Activated CD8-positive, alpha-beta T cell treated with anti-CD3 and anti-CD28 coated beads, Interleukin-2, amount 10 ng/mL, durations not matched to agents 7 days and 5 days (primary cell): ENCODE data around the gene CDKAL1. TPM values are rescaled to one million over a fixed set of nuclear protein-coding genes. Genes with fewer than 3 reads are reported as not detected.

Experiments
- ATAC-seq: fragments of 150-1000 bp; cut with Tn5 transposase; one replicate; pipeline ENCODE4 v1.10.0; 2021; ENCODE audit warnings: moderate library complexity
- CTCF ChIA-PET: fragments of 350-600 bp; sonication (Branson Sonifier 250); formaldehyde crosslinking; loops from one replicate; lab custom pipeline; 2021; ENCODE audit warnings: antibody characterized with exemption; lab: Charles Lee
- POLR2A ChIA-PET: fragments of 350-600 bp; sonication (Branson Sonifier 250); formaldehyde crosslinking; loops from one replicate; lab custom pipeline; 2021; ENCODE audit warnings: antibody characterized with exemption; lab: Charles Lee
- DNase-seq: peaks from one replicate; pipeline ENCODE4 v3.0.0-alpha.2; 2020
- H3K27ac Mint-ChIP-seq: one replicate; pipeline ENCODE4 v1.8.0; 2021; ENCODE audit warnings: mild to moderate bottlenecking, mixed read lengths
- H3K27me3 Mint-ChIP-seq: one replicate; pipeline ENCODE4 v1.8.0; 2021; ENCODE audit warnings: low read depth, mixed read lengths
- H3K36me3 Mint-ChIP-seq: one replicate; pipeline ENCODE4 v1.8.0; 2021; ENCODE audit warnings: low read depth, mixed read lengths
- H3K4me1 Mint-ChIP-seq: one replicate; pipeline ENCODE4 v1.8.0; 2021; ENCODE audit warnings: low read depth, mixed read lengths
- H3K4me3 Mint-ChIP-seq: one replicate; pipeline ENCODE4 v1.8.0; 2021; ENCODE audit warnings: mild to moderate bottlenecking, mixed read lengths
- H3K9me3 Mint-ChIP-seq: one replicate; pipeline ENCODE4 v1.8.0; 2022; ENCODE audit warnings: mixed read lengths; ENCODE audit not compliant: insufficient read depth
- total RNA-seq, 2 experiments: library from RNA; stranded (reverse); gene quantifications; one replicate each; pipeline ENCODE4 v1.2.3, GENCODE V29; 2021

CDKAL1 gene
- total RNA-seq, 2 experiments from 2014 or later = 24.3 to 25.2 TPM

DNA sequence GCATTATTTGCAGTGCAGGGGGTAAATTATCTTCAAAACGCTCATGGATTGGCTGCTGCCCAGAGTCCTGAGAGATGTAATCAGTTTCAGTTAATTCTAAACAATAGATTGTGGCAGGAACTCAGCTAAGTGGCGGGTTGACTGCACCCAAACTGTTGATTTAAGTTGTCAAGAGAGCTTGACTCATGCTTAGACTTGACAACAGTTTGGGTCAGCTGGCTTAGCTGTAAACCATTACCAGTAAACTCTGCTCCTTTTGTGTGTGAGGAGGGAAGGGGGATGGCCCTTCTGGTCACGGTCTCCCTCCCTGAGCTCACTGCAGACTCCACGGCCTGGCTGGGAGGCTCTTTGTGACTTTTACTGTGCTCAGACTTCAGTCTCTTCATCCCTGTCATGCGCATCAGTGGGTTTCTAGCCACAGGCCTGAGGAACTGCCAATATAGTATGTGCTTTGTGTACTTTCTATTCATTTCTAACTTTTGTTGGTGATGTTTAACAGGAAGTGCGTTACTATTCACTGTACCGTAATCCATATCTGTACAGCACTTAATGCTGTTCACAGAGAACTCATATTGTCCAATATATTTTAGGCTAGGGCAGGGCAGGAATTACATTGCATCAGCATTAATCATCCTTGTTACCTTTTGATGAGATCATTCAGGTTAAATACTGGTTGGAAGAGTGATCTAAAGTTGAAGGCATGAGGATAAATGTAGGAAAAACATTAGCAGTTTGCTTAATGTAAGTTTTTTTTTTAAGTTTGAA, 488.3 kb downstream of the CDKAL1 start:
- POLR2A ChIA-PET = no interaction called here
- H3K4me3 Mint-ChIP-seq = no peak overlapping the region
- no peak for ATAC-seq
- H3K4me1 Mint-ChIP-seq = no peaks in the 10 kb centered on the region
- peaks cover 8% of the 10 kb centered on the region for H3K36me3 Mint-ChIP-seq
- no peaks in the 10 kb centered on the region for H3K27me3 Mint-ChIP-seq
- CTCF ChIA-PET = no interaction called here
- no peak for DNase-seq
- H3K27ac Mint-ChIP-seq = no peak overlapping the region
- H3K9me3 Mint-ChIP-seq = peaks cover 1% of the 10 kb centered on the region

GRCh38 chr6:21023210-21023609, 489.0 kb downstream of the CDKAL1 start:
- Mint-ChIP-seq H3K4me1 (no peaks in the 10 kb centered on the region), H3K36me3 (peaks cover 10% of the 10 kb centered on the region), H3K27me3 (no peaks in the 10 kb centered on the region), H3K9me3 (peaks cover 4% of the 10 kb centered on the region), H3K4me3 (no peak overlapping the region), H3K27ac (no peak overlapping the region)
- ChIA-PET CTCF (no interaction called here), POLR2A (no interaction called here)
- DNase-seq (no peak), ATAC-seq (no peak)

- ChIA-PET CTCF (no interaction called here), POLR2A (no interaction called here)
- Mint-ChIP-seq H3K27ac (no peak overlapping the region), H3K4me1 (no peaks in the 10 kb centered on the region), H3K27me3 (no peaks in the 10 kb centered on the region), H3K9me3 (peaks cover 4% of the 10 kb centered on the region), H3K4me3 (no peak overlapping the region), H3K36me3 (peaks cover 10% of the 10 kb centered on the region)
- no peak for ATAC-seq
- no peak for DNase-seq
Observed at GRCh38 chr6:21024616-21025015, 490.4 kb downstream of the CDKAL1 start.

GRCh38 chr6:21026576-21027273, 492.5 kb downstream of the CDKAL1 start:
- Mint-ChIP-seq H3K4me3 (no peak overlapping the region), H3K27me3 (no peaks in the 10 kb centered on the region), H3K9me3 (peaks cover 4% of the 10 kb centered on the region), H3K4me1 (no peaks in the 10 kb centered on the region), H3K27ac (no peak overlapping the region), H3K36me3 (peaks cover 12% of the 10 kb centered on the region)
- CTCF ChIA-PET = no interaction called here
- no peak for DNase-seq
- no peak for ATAC-seq
- POLR2A ChIA-PET = no interaction called here

DNA sequence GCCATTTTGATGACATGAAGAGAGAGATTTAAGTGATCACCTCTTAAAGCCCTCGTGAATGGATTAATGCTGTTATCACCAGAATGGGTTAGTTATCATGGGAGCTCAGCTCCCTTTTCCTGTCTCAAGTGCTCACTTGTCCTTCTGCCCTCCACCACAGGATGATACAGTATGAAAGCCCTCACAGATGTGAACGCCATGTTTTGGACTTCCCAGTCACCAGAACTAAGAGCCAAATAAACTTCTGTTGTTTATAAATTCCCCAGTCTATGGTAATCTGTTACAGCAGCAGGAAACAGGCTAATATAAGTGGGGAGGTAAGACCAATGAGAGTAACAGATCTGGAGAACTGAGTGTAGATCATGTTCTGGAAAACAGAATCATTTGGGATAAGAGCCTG, 493.2 kb downstream of the CDKAL1 start:
- H3K36me3 Mint-ChIP-seq = peaks cover 12% of the 10 kb centered on the region
- peaks cover 4% of the 10 kb centered on the region for H3K9me3 Mint-ChIP-seq
- no peaks in the 10 kb centered on the region for H3K27me3 Mint-ChIP-seq
- H3K27ac Mint-ChIP-seq = no peak overlapping the region
- no peak overlapping the region for H3K4me3 Mint-ChIP-seq
- no peak for ATAC-seq
- ChIA-PET POLR2A (no interaction called here), CTCF (no interaction called here)
- no peak for DNase-seq
- H3K4me1 Mint-ChIP-seq = no peaks in the 10 kb centered on the region

- Mint-ChIP-seq H3K4me1 (no peaks in the 10 kb centered on the region), H3K27ac (no peak overlapping the region), H3K9me3 (peaks cover 4% of the 10 kb centered on the region), H3K36me3 (peaks cover 12% of the 10 kb centered on the region), H3K4me3 (no peak overlapping the region), H3K27me3 (no peaks in the 10 kb centered on the region)
- DNase-seq (no peak), ATAC-seq (no peak)
- POLR2A ChIA-PET = interaction anchor here (0.6 kb wide), 1 partner anchor 78 kb away, joined by 3 read pairs; no protein-coding TSS in a partner anchor
- CTCF ChIA-PET = no interaction called here
Observed at GRCh38 chr6:21031182-21031581, 496.9 kb downstream of the CDKAL1 start.

- Mint-ChIP-seq H3K36me3 (peaks cover 1% of the 10 kb centered on the region), H3K27ac (no peak overlapping the region), H3K27me3 (no peaks in the 10 kb centered on the region), H3K4me3 (no peak overlapping the region), H3K9me3 (no peaks in the 10 kb centered on the region), H3K4me1 (no peaks in the 10 kb centered on the region)
- ChIA-PET CTCF (no interaction called here), POLR2A (interaction anchor here (0.5 to 0.6 kb wide), 2 partner anchors 19 to 733 kb away, joined by 4 to 6 read pairs; no protein-coding TSS in a partner anchor)
- no peak for ATAC-seq
- no peak for DNase-seq
Observed at GRCh38 chr6:21033084-21033483, 498.8 kb downstream of the CDKAL1 start.

- H3K9me3 Mint-ChIP-seq = no peaks in the 10 kb centered on the region
- peaks cover 1% of the 10 kb centered on the region for H3K36me3 Mint-ChIP-seq
- H3K27me3 Mint-ChIP-seq = no peaks in the 10 kb centered on the region
- H3K27ac Mint-ChIP-seq = no peak overlapping the region
- no peak for ATAC-seq
- no peaks in the 10 kb centered on the region for H3K4me1 Mint-ChIP-seq
- no peak for DNase-seq
- CTCF ChIA-PET = no interaction called here
- POLR2A ChIA-PET = interaction anchor here (0.5 kb wide), 1 partner anchor 733 kb away, joined by 6 read pairs; no protein-coding TSS in a partner anchor
- H3K4me3 Mint-ChIP-seq = no peak overlapping the region
Observed at GRCh38 chr6:21033575-21034026, 499.3 kb downstream of the CDKAL1 start.

DNA sequence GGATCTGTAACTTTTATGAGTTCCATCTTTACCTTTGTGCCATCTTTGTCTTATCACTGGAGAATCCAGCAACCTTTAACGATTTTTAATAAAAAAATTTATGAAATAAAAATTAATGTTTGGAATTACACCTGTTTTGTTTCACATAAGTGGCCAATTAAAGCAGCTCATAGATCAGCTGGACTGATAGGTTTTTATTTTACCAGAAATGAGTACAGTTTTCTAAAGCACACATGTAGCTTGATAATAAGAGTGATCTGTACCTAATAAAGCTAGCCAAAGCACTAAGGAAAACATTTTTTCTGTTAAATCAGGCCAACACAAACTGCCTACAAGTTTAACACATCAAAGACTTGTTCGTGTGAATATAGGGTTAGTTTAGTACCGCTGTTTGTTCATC, 500.1 kb downstream of the CDKAL1 start:
- Mint-ChIP-seq H3K27ac (no peak overlapping the region), H3K4me3 (no peak overlapping the region), H3K27me3 (no peaks in the 10 kb centered on the region), H3K36me3 (peaks cover 1% of the 10 kb centered on the region), H3K9me3 (no peaks in the 10 kb centered on the region), H3K4me1 (no peaks in the 10 kb centered on the region)
- ChIA-PET CTCF (no interaction called here), POLR2A (no interaction called here)
- no peak for ATAC-seq
- DNase-seq = no peak

- ChIA-PET CTCF (no interaction called here), POLR2A (no interaction called here)
- DNase-seq (no peak), ATAC-seq (no peak)
- Mint-ChIP-seq H3K4me3 (no peak overlapping the region), H3K36me3 (no peaks in the 10 kb centered on the region), H3K27me3 (no peaks in the 10 kb centered on the region), H3K9me3 (no peaks in the 10 kb centered on the region), H3K27ac (no peak overlapping the region), H3K4me1 (no peaks in the 10 kb centered on the region)
Observed at GRCh38 chr6:21037453-21037852, 503.2 kb downstream of the CDKAL1 start.

- POLR2A ChIA-PET = no interaction called here
- ATAC-seq (no peak), DNase-seq (no peak)
- H3K27ac Mint-ChIP-seq = no peak overlapping the region
- no peaks in the 10 kb centered on the region for H3K36me3 Mint-ChIP-seq
- H3K4me3 Mint-ChIP-seq = no peak overlapping the region
- no peaks in the 10 kb centered on the region for H3K4me1 Mint-ChIP-seq
- no peaks in the 10 kb centered on the region for H3K27me3 Mint-ChIP-seq
- CTCF ChIA-PET = no interaction called here
- no peaks in the 10 kb centered on the region for H3K9me3 Mint-ChIP-seq
Observed at GRCh38 chr6:21039926-21040325, 505.7 kb downstream of the CDKAL1 start.

DNA sequence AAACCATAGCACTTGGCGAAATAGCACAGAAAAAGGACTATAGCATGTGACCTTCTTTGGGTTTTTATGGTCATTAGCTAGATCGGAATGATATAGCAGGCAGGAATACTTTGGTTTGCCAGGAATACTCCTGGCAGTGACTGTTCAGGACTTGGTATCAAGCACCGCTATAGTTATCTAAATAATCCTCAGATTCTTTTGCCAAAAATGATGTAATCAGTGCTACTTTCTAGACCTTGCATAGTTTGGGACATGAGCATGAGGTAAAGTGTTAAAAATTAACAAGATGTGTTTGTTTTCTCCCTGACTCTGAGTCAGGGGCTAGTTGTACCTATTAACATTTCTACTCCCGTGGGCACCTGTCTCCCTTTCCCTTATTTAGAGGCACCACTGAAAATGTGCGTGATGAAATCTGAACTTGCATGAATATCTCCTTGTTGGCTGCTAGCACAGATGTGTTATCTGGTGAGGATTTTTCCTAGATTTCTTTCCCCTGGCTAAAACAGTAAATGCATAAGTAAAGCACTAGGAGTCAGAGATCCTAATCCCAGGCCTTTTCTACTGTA, 511.0 kb downstream of the CDKAL1 start:
- POLR2A ChIA-PET = no interaction called here
- Mint-ChIP-seq H3K4me3 (no peak overlapping the region), H3K27me3 (no peaks in the 10 kb centered on the region), H3K9me3 (no peaks in the 10 kb centered on the region), H3K27ac (no peak overlapping the region), H3K36me3 (peaks cover 1% of the 10 kb centered on the region), H3K4me1 (no peaks in the 10 kb centered on the region)
- no peak for ATAC-seq
- CTCF ChIA-PET = no interaction called here
- DNase-seq = no peak
